SHP77 treated with DMSO at 0.1 percent for 48 hours (cell line): ENCODE results near the gene ZNF397.

Experiments used
- DNase-seq: peaks from one replicate; lab custom pipeline; 2025; lab: John Stamatoyannopoulos, UW

Gene ZNF397

GRCh38 chr18:35296060-35296459, 55.2 kb downstream of the ZNF397 start:
- no peak for DNase-seq

DNA sequence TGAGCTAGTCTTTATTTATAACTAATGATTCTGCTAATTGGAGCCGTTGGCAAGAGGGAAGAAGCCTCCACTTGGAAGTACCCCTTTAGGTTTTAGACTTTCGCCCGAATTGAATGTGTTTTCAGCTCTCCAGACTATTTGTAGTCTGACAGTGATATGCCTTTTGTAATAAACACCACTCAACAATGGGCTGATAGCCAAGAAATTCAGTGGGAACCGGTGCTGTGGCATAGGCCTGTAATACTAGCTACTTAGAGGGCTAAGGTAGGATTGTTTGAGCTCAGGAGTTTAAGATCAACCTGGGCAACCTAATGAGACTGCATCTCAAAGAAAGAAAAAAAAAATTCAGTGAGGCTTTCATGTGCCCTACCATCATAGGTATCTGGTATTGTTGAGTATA, 62.8 kb downstream of the ZNF397 start:
- DNase-seq: no peak

DNA sequence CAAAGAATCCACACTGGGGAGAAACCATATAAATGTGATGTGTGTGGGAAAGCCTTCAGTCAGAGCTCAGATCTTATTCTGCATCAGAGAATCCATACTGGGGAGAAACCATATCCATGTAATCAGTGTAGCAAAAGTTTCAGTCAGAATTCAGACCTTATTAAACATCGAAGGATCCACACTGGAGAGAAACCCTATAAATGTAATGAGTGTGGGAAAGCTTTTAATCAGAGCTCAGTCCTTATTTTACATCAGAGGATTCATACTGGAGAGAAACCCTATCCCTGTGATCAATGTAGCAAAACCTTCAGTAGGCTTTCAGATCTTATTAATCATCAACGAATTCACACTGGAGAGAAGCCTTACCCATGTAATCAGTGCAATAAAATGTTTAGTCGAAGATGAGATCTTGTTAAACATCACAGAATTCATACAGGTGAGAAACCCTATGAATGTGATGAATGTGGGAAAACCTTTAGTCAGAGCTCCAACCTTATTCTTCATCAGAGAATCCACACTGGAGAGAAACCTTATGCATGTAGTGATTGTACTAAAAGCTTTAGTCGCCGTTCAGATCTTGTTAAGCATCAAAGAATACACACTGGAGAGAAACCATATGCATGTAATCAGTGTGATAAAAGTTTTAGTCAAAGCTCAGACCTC, 65.9 kb downstream of the ZNF397 start:
- DNase-seq: no peak
